GM21447 (cell line): ENCODE data around the gene SMPD2.
A peak's percentile ranks its signal among the peaks of the same experiment; 100 is the strongest.

ENCODE experiments used
- ATAC-seq: cut with Tn5 transposase; IDR thresholded peaks from one replicate; pipeline ENCODE4 v1.9.1; 2021; ENCODE audit not compliant: unreplicated experiment

The SMPD2 gene

GRCh38 chr6:109483735-109484057 is 43.2 kb downstream of the SMPD2 start:
- ATAC-seq: peak; percentile 1

- ATAC-seq: no peak
Observed at GRCh38 chr6:109484122-109484521, 43.6 kb downstream of the SMPD2 start.

- ATAC-seq: no peak
Observed at GRCh38 chr6:109485266-109485935, 44.9 kb downstream of the SMPD2 start.

- ATAC-seq: no peak
Observed at GRCh38 chr6:109486068-109486467, 45.5 kb downstream of the SMPD2 start.

GRCh38 chr6:109488001-109488400 is 47.5 kb downstream of the SMPD2 start:
- ATAC-seq: no peak

GRCh38 chr6:109490713-109491112 is 50.2 kb downstream of the SMPD2 start:
- no peak for ATAC-seq

- no peak for ATAC-seq
Observed at GRCh38 chr6:109491207-109491938, 50.8 kb downstream of the SMPD2 start.
